Measurements from ENCODE around the gene CUL5. TPM values are rescaled to one million over a fixed set of nuclear protein-coding genes. Genes with fewer than 3 reads are reported as not detected.

Gene CUL5
- polyA plus RNA-seq, 1 experiment: 26.0 TPM

- CTCF ChIA-PET: interaction anchor here (1.0 to 1.7 kb wide), 2 partner anchors 9 to 10 kb away, joined by 3 to 6 read pairs; partner anchors contain the start of gene CUL5
- POLR2A ChIA-PET: no interaction called here
- Histone ChIP-seq H3K27ac (ENCODE audit: low read depth, low read length) (no peak overlapping the region), H3K27me3 (ENCODE audit: control insufficient read depth, insufficient read depth, low read length) (no peaks in the 10 kb centered on the region), H3K9me3 (ENCODE audit: control insufficient read depth, insufficient read depth, low read length) (no peaks in the 10 kb centered on the region), H3K4me3 (ENCODE audit: low read depth, low read length) (no peak overlapping the region)
- TF ChIP-seq, protein P1, sequence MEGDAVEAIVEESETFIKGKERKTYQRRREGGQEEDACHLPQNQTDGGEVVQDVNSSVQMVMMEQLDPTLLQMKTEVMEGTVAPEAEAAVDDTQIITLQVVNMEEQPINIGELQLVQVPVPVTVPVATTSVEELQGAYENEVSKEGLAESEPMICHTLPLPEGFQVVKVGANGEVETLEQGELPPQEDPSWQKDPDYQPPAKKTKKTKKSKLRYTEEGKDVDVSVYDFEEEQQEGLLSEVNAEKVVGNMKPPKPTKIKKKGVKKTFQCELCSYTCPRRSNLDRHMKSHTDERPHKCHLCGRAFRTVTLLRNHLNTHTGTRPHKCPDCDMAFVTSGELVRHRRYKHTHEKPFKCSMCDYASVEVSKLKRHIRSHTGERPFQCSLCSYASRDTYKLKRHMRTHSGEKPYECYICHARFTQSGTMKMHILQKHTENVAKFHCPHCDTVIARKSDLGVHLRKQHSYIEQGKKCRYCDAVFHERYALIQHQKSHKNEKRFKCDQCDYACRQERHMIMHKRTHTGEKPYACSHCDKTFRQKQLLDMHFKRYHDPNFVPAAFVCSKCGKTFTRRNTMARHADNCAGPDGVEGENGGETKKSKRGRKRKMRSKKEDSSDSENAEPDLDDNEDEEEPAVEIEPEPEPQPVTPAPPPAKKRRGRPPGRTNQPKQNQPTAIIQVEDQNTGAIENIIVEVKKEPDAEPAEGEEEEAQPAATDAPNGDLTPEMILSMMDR (IDR thresholded peaks at IDR 0.05; ENCODE audit: low read depth, low read length): no peak
- DNase-seq (ENCODE audit: low read depth, low spot score): no peak
Observed at GRCh38 chr11:107998761-107999160, 9.9 kb upstream of the CUL5 start.

DNA sequence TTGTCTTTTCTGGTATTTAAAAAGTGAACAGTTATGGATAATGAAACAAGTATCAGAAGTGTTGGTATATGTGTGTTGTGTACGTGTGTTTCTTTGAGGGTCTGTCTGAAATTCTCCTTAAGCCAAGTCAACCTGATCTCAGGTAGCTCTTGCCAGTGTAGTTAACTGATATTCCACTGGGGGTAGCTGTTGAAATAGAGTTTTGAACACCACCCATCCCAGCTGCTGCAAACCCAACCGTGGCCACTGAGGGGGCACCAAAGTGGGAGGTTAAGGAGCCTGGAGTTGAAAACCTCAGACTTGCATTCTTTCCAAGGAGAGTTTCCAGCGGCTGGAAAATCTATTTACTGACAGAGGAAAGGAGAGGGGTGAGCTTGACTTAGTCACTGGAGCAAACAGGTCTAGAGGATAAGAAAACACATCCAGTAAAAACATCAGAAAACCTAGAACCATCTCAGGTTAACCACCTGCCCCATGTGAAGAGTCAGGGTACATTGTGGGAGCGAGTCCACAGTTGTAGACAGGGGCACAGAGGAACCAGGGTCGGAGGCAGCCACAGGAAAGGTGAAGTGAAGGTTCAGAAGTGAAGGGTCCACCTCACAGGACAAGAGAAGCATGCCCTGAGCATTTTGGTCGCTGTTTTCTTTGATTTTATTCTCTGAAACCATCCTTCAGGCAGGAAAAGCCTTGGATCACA lies 8.8 kb upstream of the CUL5 start:
- ChIA-PET CTCF (interaction anchor here (0.6 to 1.6 kb wide), 3 partner anchors 9 to 317 kb away, joined by 3 to 6 read pairs (median 3); partner anchors contain the start of gene CUL5), POLR2A (no interaction called here)
- DNase-seq (ENCODE audit: low read depth, low spot score): no peak
- TF ChIP-seq, protein P1 (IDR thresholded peaks at IDR 0.05; ENCODE audit: low read depth, low read length): peak; percentile 47
- Histone ChIP-seq H3K27me3 (ENCODE audit: control insufficient read depth, insufficient read depth, low read length) (no peaks in the 10 kb centered on the region), H3K9me3 (ENCODE audit: control insufficient read depth, insufficient read depth, low read length) (no peaks in the 10 kb centered on the region), H3K27ac (ENCODE audit: low read depth, low read length) (no peak overlapping the region), H3K4me3 (ENCODE audit: low read depth, low read length) (no peak overlapping the region)

DNA sequence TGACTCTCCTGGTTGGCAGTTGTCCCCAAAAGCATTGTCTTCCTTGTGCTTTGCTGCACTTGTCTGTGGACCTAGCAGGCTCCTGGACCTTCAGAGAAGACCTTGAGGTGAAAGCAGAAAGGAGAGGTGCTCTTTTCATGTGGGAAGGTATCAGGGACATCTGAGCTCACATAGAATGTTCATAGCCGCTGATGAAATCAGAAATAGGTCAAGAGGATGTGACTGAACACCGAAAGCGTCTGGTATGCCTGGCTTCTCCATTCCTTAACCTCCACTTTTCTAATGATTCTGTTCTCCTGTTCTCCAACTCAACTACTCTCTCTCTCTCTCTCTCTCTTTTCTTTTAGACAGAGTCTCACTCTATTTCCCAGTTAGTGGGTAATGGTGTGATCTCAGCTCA lies 6.2 kb upstream of the CUL5 start:
- H3K27ac ChIP-seq (ENCODE audit: low read depth, low read length): no peak overlapping the region
- H3K27me3 ChIP-seq (ENCODE audit: control insufficient read depth, insufficient read depth, low read length): no peaks in the 10 kb centered on the region
- DNase-seq (ENCODE audit: low read depth, low spot score): no peak
- no peak overlapping the region for H3K4me3 ChIP-seq (ENCODE audit: low read depth, low read length)
- TF ChIP-seq, protein P1 (IDR thresholded peaks at IDR 0.05; ENCODE audit: low read depth, low read length): no peak
- CTCF ChIA-PET: no interaction called here
- POLR2A ChIA-PET: no interaction called here
- H3K9me3 ChIP-seq (ENCODE audit: control insufficient read depth, insufficient read depth, low read length): no peaks in the 10 kb centered on the region

DNA sequence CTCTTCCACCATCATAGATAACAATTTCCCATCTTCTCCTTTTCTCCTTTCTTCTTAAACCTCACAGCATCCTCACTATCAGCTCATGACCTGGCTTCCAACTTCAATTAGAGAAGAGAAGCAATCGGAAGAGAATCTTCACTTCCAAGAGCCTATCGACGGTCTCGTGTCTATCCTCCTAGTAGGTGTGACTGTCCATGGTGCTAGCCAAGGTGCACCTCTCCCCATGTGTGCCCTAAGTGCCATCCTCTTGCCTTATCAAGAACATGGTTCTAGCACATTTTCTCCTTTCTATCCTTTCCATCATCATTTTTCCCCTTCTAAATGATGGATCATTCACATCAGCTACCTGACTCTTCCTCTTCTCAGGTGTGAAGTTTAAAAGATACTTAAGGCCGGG lies 5.1 kb upstream of the CUL5 start:
- POLR2A ChIA-PET: no interaction called here
- no peak for DNase-seq (ENCODE audit: low read depth, low spot score)
- Histone ChIP-seq H3K9me3 (ENCODE audit: control insufficient read depth, insufficient read depth, low read length) (no peaks in the 10 kb centered on the region), H3K27me3 (ENCODE audit: control insufficient read depth, insufficient read depth, low read length) (no peaks in the 10 kb centered on the region), H3K27ac (ENCODE audit: low read depth, low read length) (no peak overlapping the region), H3K4me3 (ENCODE audit: low read depth, low read length) (no peak overlapping the region)
- TF ChIP-seq, protein P1 (IDR thresholded peaks at IDR 0.05; ENCODE audit: low read depth, low read length): no peak
- CTCF ChIA-PET: interaction anchor here (0.7 kb wide), 2 partner anchors 87 to 440 kb away, joined by 3 read pairs; no protein-coding TSS in a partner anchor

DNA sequence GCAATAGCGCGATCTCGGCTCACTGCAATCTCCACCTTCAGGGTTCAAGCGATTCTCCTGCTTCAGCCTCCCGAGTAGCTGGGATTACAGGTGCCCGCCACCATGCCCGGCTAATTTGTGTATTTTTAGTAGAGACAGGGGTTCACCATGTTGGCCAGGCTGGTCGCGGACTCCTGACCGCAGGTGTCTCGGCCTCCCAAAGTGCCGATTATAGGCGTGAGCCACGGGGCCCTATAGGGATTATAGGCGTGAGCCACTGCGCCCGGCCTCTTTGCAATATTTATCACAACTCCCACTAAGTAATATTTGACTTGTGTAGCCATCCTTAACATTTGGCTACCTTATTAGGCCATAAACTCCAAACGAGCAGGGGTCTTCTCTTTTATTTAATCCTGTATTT lies 879 bp upstream of the CUL5 start:
- H3K9me3 ChIP-seq (ENCODE audit: control insufficient read depth, insufficient read depth, low read length): peaks cover 2% of the 10 kb centered on the region; the same call in 1 of the 2 replicates
- no peak overlapping the region for H3K4me3 ChIP-seq (ENCODE audit: low read depth, low read length)
- POLR2A ChIA-PET: no interaction called here
- CTCF ChIA-PET: interaction anchor here (1.1 to 2.2 kb wide), 4 partner anchors 9 to 111 kb away, joined by 3 to 12 read pairs (median 11); no protein-coding TSS in a partner anchor
- DNase-seq (ENCODE audit: low read depth, low spot score): no peak
- H3K27me3 ChIP-seq (ENCODE audit: control insufficient read depth, insufficient read depth, low read length): no peaks in the 10 kb centered on the region
- H3K27ac ChIP-seq (ENCODE audit: low read depth, low read length): no peak overlapping the region
- TF ChIP-seq, protein P1 (IDR thresholded peaks at IDR 0.05; ENCODE audit: low read depth, low read length): no peak

Measured in AG04450 (cell line).